Keratinocyte (primary cell): Measurements from ENCODE around the gene ZBTB48. TPM values are rescaled to one million over a fixed set of nuclear protein-coding genes. Genes with fewer than 3 reads are reported as not detected.

ENCODE experiments used
- DNase-seq: peaks from one replicate; pipeline ENCODE4 v3.0.0-alpha.2; 2011; ENCODE audit warnings: low read depth, missing footprints, low spot score
- FAIRE-seq: peaks from 2 replicates; lab custom pipeline; 2011; peaks lifted over from hg19 to GRCh38; lab: Jason Lieb, UNC
- H2AFZ ChIP-seq: 2 replicates; pipeline ENCODE4 v1.6.0; 2012; ENCODE audit warnings: low read length, control low read depth, inconsistent platforms; ENCODE audit not compliant: control insufficient read depth
- H3K27ac ChIP-seq: 2 replicates; pipeline ENCODE4 v1.5.1; 2011; ENCODE audit warnings: low read length; ENCODE audit not compliant: control insufficient read depth, insufficient read depth
- H3K27me3 ChIP-seq: 3 replicates; pipeline ENCODE4 v1.6.0; 2011; ENCODE audit warnings: low read length; ENCODE audit not compliant: control insufficient read depth, insufficient read depth; ENCODE audit errors: extremely low read depth
- H3K36me3 ChIP-seq, 2 experiments: 2 replicates in 1 of 2; 3 replicates in 1 of 2; pipeline ENCODE4 v1.5.1; 2011; ENCODE audit warnings: low read length in 2 of 2, mild to moderate bottlenecking in 1 of 2; ENCODE audit not compliant: control insufficient read depth in 2 of 2, insufficient read depth in 2 of 2; ENCODE audit errors: extremely low read depth in 1 of 2
- H3K4me1 ChIP-seq: 3 replicates; pipeline ENCODE4 v1.5.1; 2011; ENCODE audit warnings: low read length; ENCODE audit not compliant: control insufficient read depth, insufficient read depth; ENCODE audit errors: extremely low read depth
- H3K4me2 ChIP-seq: 3 replicates; pipeline ENCODE4 v1.6.0; 2011; ENCODE audit warnings: low read depth, low read length; ENCODE audit not compliant: control insufficient read depth, insufficient read depth; ENCODE audit errors: extremely low read depth
- H3K4me3 ChIP-seq, 3 experiments: fragments of 200-600 bp in 1 of 3; sonication (generic) in 1 of 3; 2 replicates in 2 of 3; 3 replicates in 1 of 3; pipeline ENCODE4 v1.5.1; 2011 to 2016; ENCODE audit warnings: low read length in 3 of 3, mild to moderate bottlenecking in 3 of 3, control low read depth in 2 of 3, inconsistent platforms in 1 of 3, low read depth in 1 of 3, mixed read lengths in 1 of 3, mixed run types in 1 of 3, moderate library complexity in 1 of 3; ENCODE audit not compliant: control insufficient read depth in 2 of 3, insufficient read depth in 2 of 3; ENCODE audit errors: extremely low read depth in 1 of 3
- H3K79me2 ChIP-seq: 2 replicates; pipeline ENCODE4 v1.6.0; 2012; ENCODE audit warnings: low read length; ENCODE audit not compliant: control insufficient read depth, insufficient read depth
- H3K9ac ChIP-seq: 3 replicates; pipeline ENCODE4 v1.6.0; 2011; ENCODE audit warnings: low read length; ENCODE audit not compliant: control insufficient read depth, insufficient read depth; ENCODE audit errors: extremely low read depth
- H3K9me1 ChIP-seq: 3 replicates; pipeline ENCODE4 v1.6.0; 2011; ENCODE audit warnings: low read length; ENCODE audit not compliant: control insufficient read depth, insufficient read depth; ENCODE audit errors: extremely low read depth
- H3K9me3 ChIP-seq: 2 replicates; pipeline ENCODE4 v1.5.1; 2012; ENCODE audit warnings: low read depth, low read length; ENCODE audit not compliant: control insufficient read depth
- H4K20me1 ChIP-seq: 3 replicates; pipeline ENCODE4 v1.6.0; 2011; ENCODE audit warnings: low read length; ENCODE audit not compliant: control insufficient read depth, insufficient read depth; ENCODE audit errors: extremely low read depth
- EZH2 ChIP-seq: IDR thresholded peaks from one replicate; pipeline ENCODE4 v1.6.1; 2012; ENCODE audit warnings: inconsistent platforms, mild to moderate bottlenecking, low read length, moderate library complexity
- dilution Hi-C: fragments of 300-500 bp; cut with MboI; formaldehyde crosslinking; loops from one replicate; pipeline ENCODE4 v1.7.0; 2020; ENCODE audit warnings: low sequenced_read_pairs; ENCODE audit not compliant: extremely low pct_ligation_motif_present
- polyA plus RNA-seq, 5 experiments: library from polyadenylated mRNA; depleted of rRNA in 3 of 5; stranded (reverse) in 3 of 5; stranded (forward) in 1 of 5; unstranded in 1 of 5; fragments of >200 nt; gene quantifications; 1 replicate in 1 of 5; 2 replicates in 3 of 5; 3 replicates in 1 of 5; pipeline versions ENCODE4 v1.2.1 to v1.2.3, GENCODE V29; 2011 to 2012; ENCODE audit warnings: missing spikeins in 2 of 5, low read depth in 1 of 5, low replicate concordance in 1 of 5
- TF ChIP-seq, protein P1 (sequence below), 3 experiments: IDR thresholded peaks in 1 of 3; conservative IDR thresholded peaks in 1 of 3; optimal IDR thresholded peaks in 1 of 3; 2 replicates in 2 of 3; 3 replicates in 1 of 3; pipeline versions ENCODE3 to v1.5.1; 2011; ENCODE audit warnings: low read length in 3 of 3, mild to moderate bottlenecking in 3 of 3, moderate library complexity in 2 of 3, control low read depth in 1 of 3, inconsistent platforms in 1 of 3; ENCODE audit not compliant: insufficient read depth in 2 of 3; ENCODE audit errors: extremely low read depth in 1 of 3

Gene ZBTB48
- polyA plus RNA-seq, 1 donor (not counting 4 experiments of a cell fraction or from before 2014, with no cell fraction given) = 10.9 TPM

GRCh38 chr1:6585081-6585722, 5.4 kb downstream of the ZBTB48 start:
- Histone ChIP-seq H2AFZ (no peak overlapping the region), H3K36me3 (peaks cover 9 to 30% of the 10 kb centered on the region in 2 experiments), H3K4me1 (peaks cover 52% of the 10 kb centered on the region), H4K20me1 (peaks cover 23% of the 10 kb centered on the region), H3K4me3 (no peak overlapping the region), H3K27me3 (no peaks in the 10 kb centered on the region), H3K79me2 (peaks cover 14% of the 10 kb centered on the region), H3K9me3 (no peaks in the 10 kb centered on the region), H3K4me2 (no peak overlapping the region), H3K9me1 (peaks cover 7% of the 10 kb centered on the region), H3K27ac (no peak overlapping the region), H3K9ac (no peak overlapping the region)
- no peak for TF ChIP-seq EZH2
- TF ChIP-seq, protein P1, sequence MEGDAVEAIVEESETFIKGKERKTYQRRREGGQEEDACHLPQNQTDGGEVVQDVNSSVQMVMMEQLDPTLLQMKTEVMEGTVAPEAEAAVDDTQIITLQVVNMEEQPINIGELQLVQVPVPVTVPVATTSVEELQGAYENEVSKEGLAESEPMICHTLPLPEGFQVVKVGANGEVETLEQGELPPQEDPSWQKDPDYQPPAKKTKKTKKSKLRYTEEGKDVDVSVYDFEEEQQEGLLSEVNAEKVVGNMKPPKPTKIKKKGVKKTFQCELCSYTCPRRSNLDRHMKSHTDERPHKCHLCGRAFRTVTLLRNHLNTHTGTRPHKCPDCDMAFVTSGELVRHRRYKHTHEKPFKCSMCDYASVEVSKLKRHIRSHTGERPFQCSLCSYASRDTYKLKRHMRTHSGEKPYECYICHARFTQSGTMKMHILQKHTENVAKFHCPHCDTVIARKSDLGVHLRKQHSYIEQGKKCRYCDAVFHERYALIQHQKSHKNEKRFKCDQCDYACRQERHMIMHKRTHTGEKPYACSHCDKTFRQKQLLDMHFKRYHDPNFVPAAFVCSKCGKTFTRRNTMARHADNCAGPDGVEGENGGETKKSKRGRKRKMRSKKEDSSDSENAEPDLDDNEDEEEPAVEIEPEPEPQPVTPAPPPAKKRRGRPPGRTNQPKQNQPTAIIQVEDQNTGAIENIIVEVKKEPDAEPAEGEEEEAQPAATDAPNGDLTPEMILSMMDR (optimal IDR thresholded peaks at IDR 0.05 in 1 of 3, IDR thresholded peaks at IDR 0.05 in 1 of 3, conservative IDR thresholded peaks at IDR 0.05 in 1 of 3; ENCODE audit: extremely low read depth in 1 of 3, insufficient read depth in 2 of 3, low read length in 3 of 3) = no peak
- no peak for DNase-seq
- FAIRE-seq = no peak
- dilution Hi-C loops = no loop called here

DNA sequence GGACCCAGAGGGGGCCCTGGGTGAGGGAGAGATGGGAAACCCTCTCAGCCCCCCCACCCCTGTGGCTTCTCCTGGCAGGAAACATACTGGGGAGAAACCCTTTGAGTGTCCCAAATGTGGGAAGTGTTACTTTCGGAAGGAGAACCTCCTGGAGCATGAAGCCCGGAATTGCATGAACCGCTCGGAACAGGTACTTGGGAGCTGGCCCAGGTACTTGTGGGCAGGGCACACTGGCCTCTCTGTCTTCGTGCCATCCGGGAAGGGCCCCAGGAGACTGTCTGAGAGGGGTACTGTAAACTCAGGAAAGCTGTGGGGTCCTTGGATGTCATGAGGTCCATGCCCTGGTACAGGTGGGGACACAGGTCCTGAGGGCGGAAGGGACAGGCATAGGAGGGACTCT, 6.0 kb downstream of the ZBTB48 start:
- DNase-seq = no peak
- no peak for FAIRE-seq
- H3K4me3 ChIP-seq = no peak overlapping the region
- peaks cover 29% of the 10 kb centered on the region for H4K20me1 ChIP-seq
- peaks cover 11 to 35% of the 10 kb centered on the region in 2 experiments for H3K36me3 ChIP-seq
- H3K4me1 ChIP-seq = peaks cover 47% of the 10 kb centered on the region
- H2AFZ ChIP-seq = no peak overlapping the region
- H3K9me1 ChIP-seq = peaks cover 7% of the 10 kb centered on the region
- no peaks in the 10 kb centered on the region for H3K27me3 ChIP-seq
- no peak overlapping the region for H3K27ac ChIP-seq
- TF ChIP-seq EZH2 = no peak
- TF ChIP-seq, protein P1 (optimal IDR thresholded peaks at IDR 0.05 in 1 of 3, IDR thresholded peaks at IDR 0.05 in 1 of 3, conservative IDR thresholded peaks at IDR 0.05 in 1 of 3; ENCODE audit: extremely low read depth in 1 of 3, insufficient read depth in 2 of 3, low read length in 3 of 3) = no peak
- peaks cover 8% of the 10 kb centered on the region for H3K79me2 ChIP-seq
- dilution Hi-C loops = no loop called here
- no peaks in the 10 kb centered on the region for H3K9me3 ChIP-seq
- H3K9ac ChIP-seq = no peak overlapping the region
- H3K4me2 ChIP-seq = no peak overlapping the region
